AG10803 (cell line): ENCODE data around the gene COL19A1.
"Not testable (repeated sequence)": the region's sequence is repeated elsewhere in the genome, so short reads cannot be mapped to it uniquely, and the experiment has no call there.

Experiments used
- DNase-seq: peaks from one replicate; pipeline ENCODE4 v3.0.0; 2010; ENCODE audit warnings: low read depth
- H3K4me3 ChIP-seq: 2 replicates; pipeline ENCODE4 v1.5.1; 2011; ENCODE audit warnings: mild to moderate bottlenecking, low read length, control low read depth
- TF ChIP-seq, protein P1 (sequence below): conservative IDR thresholded peaks from 2 replicates; pipeline ENCODE4 v1.5.1; 2011; ENCODE audit warnings: mild to moderate bottlenecking, low read length, control low read depth, inconsistent platforms

The COL19A1 gene

GRCh38 chr6:69948479-69949114 lies 82.2 kb downstream of the COL19A1 start:
- TF ChIP-seq, protein P1, sequence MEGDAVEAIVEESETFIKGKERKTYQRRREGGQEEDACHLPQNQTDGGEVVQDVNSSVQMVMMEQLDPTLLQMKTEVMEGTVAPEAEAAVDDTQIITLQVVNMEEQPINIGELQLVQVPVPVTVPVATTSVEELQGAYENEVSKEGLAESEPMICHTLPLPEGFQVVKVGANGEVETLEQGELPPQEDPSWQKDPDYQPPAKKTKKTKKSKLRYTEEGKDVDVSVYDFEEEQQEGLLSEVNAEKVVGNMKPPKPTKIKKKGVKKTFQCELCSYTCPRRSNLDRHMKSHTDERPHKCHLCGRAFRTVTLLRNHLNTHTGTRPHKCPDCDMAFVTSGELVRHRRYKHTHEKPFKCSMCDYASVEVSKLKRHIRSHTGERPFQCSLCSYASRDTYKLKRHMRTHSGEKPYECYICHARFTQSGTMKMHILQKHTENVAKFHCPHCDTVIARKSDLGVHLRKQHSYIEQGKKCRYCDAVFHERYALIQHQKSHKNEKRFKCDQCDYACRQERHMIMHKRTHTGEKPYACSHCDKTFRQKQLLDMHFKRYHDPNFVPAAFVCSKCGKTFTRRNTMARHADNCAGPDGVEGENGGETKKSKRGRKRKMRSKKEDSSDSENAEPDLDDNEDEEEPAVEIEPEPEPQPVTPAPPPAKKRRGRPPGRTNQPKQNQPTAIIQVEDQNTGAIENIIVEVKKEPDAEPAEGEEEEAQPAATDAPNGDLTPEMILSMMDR = no peak
- no peak overlapping the region for H3K4me3 ChIP-seq
- no peak for DNase-seq

DNA sequence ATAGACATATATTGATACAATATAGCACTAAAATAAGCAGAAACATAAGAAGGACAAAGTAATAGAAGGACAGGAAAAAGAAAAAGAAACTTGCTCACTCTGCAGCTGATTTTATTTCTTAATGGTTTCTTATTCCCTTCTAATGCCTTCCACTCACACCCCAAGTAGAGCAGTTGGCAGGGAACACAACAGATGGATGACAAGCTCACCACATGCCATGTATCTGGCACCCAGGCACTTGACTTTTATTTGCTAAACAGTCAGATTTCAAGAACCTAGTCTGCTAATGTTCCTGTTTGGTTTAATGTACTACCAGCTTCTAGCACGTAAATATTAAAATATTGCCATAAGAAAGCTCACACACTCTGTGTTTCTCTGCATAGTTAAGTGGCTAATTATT lies 87.1 kb downstream of the COL19A1 start:
- TF ChIP-seq, protein P1 = no peak
- no peak for DNase-seq
- H3K4me3 ChIP-seq = no peak overlapping the region

GRCh38 chr6:69954733-69955132 lies 88.4 kb downstream of the COL19A1 start:
- TF ChIP-seq, protein P1 = no peak
- no peak for DNase-seq
- H3K4me3 ChIP-seq = no peak overlapping the region

- TF ChIP-seq, protein P1 = no peak
- no peak for DNase-seq
- no peak overlapping the region for H3K4me3 ChIP-seq
Observed at GRCh38 chr6:69957985-69958559, 91.7 kb downstream of the COL19A1 start.

DNA sequence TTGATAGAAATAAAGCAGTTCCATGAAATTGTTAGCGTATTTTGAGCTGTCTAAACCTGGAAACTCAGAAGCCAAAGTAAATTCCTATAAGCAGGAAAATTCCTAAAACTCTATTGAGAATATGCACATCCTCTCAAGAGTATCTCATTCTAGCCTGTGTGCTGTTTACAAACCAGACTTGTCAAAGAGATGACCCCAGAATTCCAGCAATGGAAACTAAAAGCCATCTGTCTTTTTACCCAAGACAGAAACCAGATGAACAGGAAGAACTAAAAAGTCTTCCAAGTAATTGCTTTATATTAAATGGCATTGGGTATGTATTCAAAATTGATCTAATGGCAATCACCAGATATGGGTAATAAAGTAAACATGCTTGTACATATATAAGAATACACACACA lies 92.6 kb downstream of the COL19A1 start:
- no peak overlapping the region for H3K4me3 ChIP-seq
- no peak for DNase-seq
- TF ChIP-seq, protein P1 = no peak

GRCh38 chr6:69965974-69966373 lies 99.6 kb downstream of the COL19A1 start:
- DNase-seq, H3K4me3 ChIP-seq: not testable (repeated sequence)

DNA sequence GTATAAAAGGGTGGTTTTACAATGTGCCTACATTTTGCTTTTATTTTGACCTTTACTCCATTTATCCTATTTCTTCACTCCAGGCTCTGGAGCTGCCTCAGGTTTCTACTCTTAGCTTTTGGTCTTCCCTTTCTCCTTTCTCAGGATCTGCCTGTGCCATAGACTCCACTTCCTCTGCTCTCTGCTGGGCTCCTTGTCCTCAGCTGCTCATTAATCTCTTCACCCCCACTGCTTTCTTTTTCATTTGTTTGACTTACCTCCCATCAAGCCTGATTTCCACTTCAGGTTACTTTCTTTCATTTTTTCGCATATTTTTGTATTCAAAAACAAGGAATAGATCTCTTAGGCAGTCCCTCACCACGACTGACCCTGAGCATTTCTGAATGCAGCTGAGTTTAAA lies 106.8 kb downstream of the COL19A1 start:
- no peak overlapping the region for H3K4me3 ChIP-seq
- TF ChIP-seq, protein P1 = no peak
- no peak for DNase-seq
